H9 (cell line): ENCODE measurements around the gene ERICH6B. TPM values are rescaled to one million over a fixed set of nuclear protein-coding genes. Genes with fewer than 3 reads are reported as not detected.
"Not testable (repeated sequence)": the region's sequence is repeated elsewhere in the genome, so short reads cannot be mapped to it uniquely, and the experiment has no call there.

Experiments
- DNase-seq: peaks from one replicate; pipeline ENCODE4 v3.0.0-alpha.2; 2017
- H2AFZ ChIP-seq: one replicate; pipeline ENCODE4 v1.6.1; 2013; ENCODE audit warnings: mild to moderate bottlenecking, low read length, control low read depth, moderate library complexity
- H2AK5ac ChIP-seq: 2 replicates; pipeline ENCODE4 v1.6.1; 2013; ENCODE audit warnings: low read length, control low read depth, mixed read lengths; ENCODE audit not compliant: insufficient read length
- H2BK120ac ChIP-seq: one replicate; pipeline ENCODE4 v1.6.1; 2013; ENCODE audit warnings: low read depth, mild to moderate bottlenecking, low read length, control low read depth, inconsistent platforms; ENCODE audit not compliant: poor library complexity, severe bottlenecking
- H2BK12ac ChIP-seq: 2 replicates; pipeline ENCODE4 v1.6.1; 2013; ENCODE audit warnings: low read length, control low read depth, mixed read lengths, low read depth; ENCODE audit not compliant: insufficient read length
- H2BK15ac ChIP-seq: 2 replicates; pipeline ENCODE4 v1.6.1; 2013; ENCODE audit warnings: low read depth, low read length, control low read depth
- H2BK20ac ChIP-seq: one replicate; pipeline ENCODE4 v1.6.1; 2013; ENCODE audit warnings: low read depth, mild to moderate bottlenecking, low read length, control low read depth, inconsistent platforms; ENCODE audit not compliant: poor library complexity, severe bottlenecking
- H2BK5ac ChIP-seq: 2 replicates; pipeline ENCODE4 v1.6.1; 2013; ENCODE audit warnings: low read length, control low read depth, mixed read lengths; ENCODE audit not compliant: insufficient read length
- H3K14ac ChIP-seq: 2 replicates; pipeline ENCODE4 v1.6.1; 2013; ENCODE audit warnings: low read length, control low read depth; ENCODE audit not compliant: insufficient read depth
- H3K18ac ChIP-seq: 2 replicates; pipeline ENCODE4 v1.6.1; 2013; ENCODE audit warnings: low read depth, mild to moderate bottlenecking, mixed read lengths, low read length, control low read depth; ENCODE audit not compliant: insufficient read length
- H3K23ac ChIP-seq: 2 replicates; pipeline ENCODE4 v1.6.1; 2013; ENCODE audit warnings: low read length, control low read depth, mixed read lengths, low read depth; ENCODE audit not compliant: insufficient read length
- H3K23me2 ChIP-seq: 2 replicates; pipeline ENCODE4 v1.6.1; 2013; ENCODE audit warnings: low read depth, mild to moderate bottlenecking, mixed read lengths, low read length, control low read depth; ENCODE audit not compliant: insufficient read length, poor library complexity, severe bottlenecking
- H3K27ac ChIP-seq: 2 replicates; pipeline ENCODE4 v1.5.1; 2013; ENCODE audit warnings: low read length, control low read depth, mixed read lengths, low read depth; ENCODE audit not compliant: insufficient read length
- H3K27me3 ChIP-seq: 2 replicates; pipeline ENCODE4 v1.6.1; 2013; ENCODE audit warnings: low read length, control low read depth, inconsistent platforms; ENCODE audit not compliant: insufficient read depth
- H3K4ac ChIP-seq: 2 replicates; pipeline ENCODE4 v1.6.1; 2013; ENCODE audit warnings: low read depth, mild to moderate bottlenecking, control low read depth, inconsistent platforms, low read length, moderate library complexity
- H3K4me1 ChIP-seq: 2 replicates; pipeline ENCODE4 v1.6.1; 2013; ENCODE audit warnings: low read length, control low read depth, inconsistent platforms; ENCODE audit not compliant: insufficient read depth
- H3K4me2 ChIP-seq: 2 replicates; pipeline ENCODE4 v1.6.1; 2013; ENCODE audit warnings: low read length, control low read depth, mixed read lengths; ENCODE audit not compliant: insufficient read length, insufficient read depth
- H3K56ac ChIP-seq: 2 replicates; pipeline ENCODE4 v1.6.1; 2013; ENCODE audit warnings: low read depth, mild to moderate bottlenecking, mixed read lengths, low read length, control low read depth; ENCODE audit not compliant: insufficient read length
- H3K79me1 ChIP-seq: 2 replicates; pipeline ENCODE4 v1.6.1; 2013; ENCODE audit warnings: low read depth, mild to moderate bottlenecking, moderate library complexity, low read length, control low read depth, inconsistent platforms; ENCODE audit not compliant: insufficient read depth, poor library complexity, severe bottlenecking
- H3K79me2 ChIP-seq: 2 replicates; pipeline ENCODE4 v1.6.1; 2013; ENCODE audit warnings: low read length, control low read depth, inconsistent platforms; ENCODE audit not compliant: insufficient read depth
- H3K9ac ChIP-seq: 2 replicates; pipeline ENCODE4 v1.6.1; 2013; ENCODE audit warnings: low read length, control low read depth, mixed read lengths; ENCODE audit not compliant: insufficient read length; ENCODE audit errors: extremely low read depth
- H3K9me3 ChIP-seq: one replicate; pipeline ENCODE4 v1.6.1; 2013; ENCODE audit warnings: low read depth, low read length, inconsistent platforms; ENCODE audit not compliant: control insufficient read depth
- H3T11ph ChIP-seq: one replicate; pipeline ENCODE4 v1.6.1; 2013; ENCODE audit warnings: mild to moderate bottlenecking, low read length, control low read depth, inconsistent platforms
- H4K20me1 ChIP-seq: one replicate; pipeline ENCODE4 v1.6.1; 2013; ENCODE audit not compliant: control insufficient read depth, insufficient read length, insufficient read depth
- H4K5ac ChIP-seq: 2 replicates; pipeline ENCODE4 v1.6.1; 2013; ENCODE audit warnings: low read depth, mild to moderate bottlenecking, mixed read lengths, low read length, control low read depth; ENCODE audit not compliant: insufficient read length
- H4K8ac ChIP-seq: replicated peaks from 2 replicates; pipeline ENCODE4 v1.6.1; 2013; ENCODE audit warnings: low read length, control low read depth, mixed read lengths, low read depth; ENCODE audit not compliant: insufficient read length
- H4K91ac ChIP-seq: 2 replicates; pipeline ENCODE4 v1.6.1; 2013; ENCODE audit warnings: low read depth, mild to moderate bottlenecking, moderate library complexity, mixed read lengths, low read length, control low read depth; ENCODE audit not compliant: insufficient read length
- H3K27ac Mint-ChIP-seq, 3 experiments: 2 replicates in 2 of 3; 3 replicates in 1 of 3; pipeline ENCODE4 v1.8.0; 2020 to 2021; ENCODE audit warnings: mixed read lengths in 3 of 3, mild to moderate bottlenecking in 1 of 3, moderate library complexity in 1 of 3
- H3K27me3 Mint-ChIP-seq: 2 replicates; pipeline ENCODE4 v1.8.0; 2021; ENCODE audit warnings: low read depth, mild to moderate bottlenecking, moderate library complexity, mixed read lengths
- H3K36me3 Mint-ChIP-seq, 3 experiments: 2 replicates in 2 of 3; 3 replicates in 1 of 3; pipeline ENCODE4 v1.8.0; 2020 to 2021; ENCODE audit warnings: low read depth in 3 of 3, mixed read lengths in 3 of 3; ENCODE audit not compliant: insufficient read depth in 1 of 3
- H3K4me1 Mint-ChIP-seq, 2 experiments: 2 replicates each; pipeline ENCODE4 v1.8.0; 2020; ENCODE audit warnings: mixed read lengths in 2 of 2
- H3K4me3 Mint-ChIP-seq, 2 experiments: 2 replicates in 1 of 2; 3 replicates in 1 of 2; pipeline ENCODE4 v1.8.0; 2020 to 2021; ENCODE audit warnings: mild to moderate bottlenecking in 2 of 2, mixed read lengths in 2 of 2, moderate library complexity in 1 of 2
- H3K9me3 Mint-ChIP-seq, 2 experiments: 2 replicates in 1 of 2; 3 replicates in 1 of 2; pipeline ENCODE4 v1.8.0; 2020; ENCODE audit warnings: mild to moderate bottlenecking in 2 of 2, mixed read lengths in 2 of 2, moderate library complexity in 1 of 2
- WGBS: extraction: QIAGEN DNeasy Blood & Tissue Kit; methylation state at CpG from one replicate; pipeline ENCODE4 v1.1.7; 2013; ENCODE audit warnings: missing lambda C conversion rate, low lambda C conversion rate, mixed read lengths; ENCODE audit not compliant: insufficient read length; ENCODE audit errors: extremely low coverage; 5-methylcytosine and 5-hydroxymethylcytosine counted together
- total RNA-seq: library from RNA; stranded (reverse); gene quantifications from 2 replicates; pipeline ENCODE4 v1.2.1, GENCODE V29; 2021
- TF ChIP-seq, protein P1 (sequence below): fragments of 200-600 bp; sonication (generic); conservative IDR thresholded peaks from 3 replicates; pipeline ENCODE4 v1.8.0; 2021; ENCODE audit warnings: antibody characterized with exemption, mild to moderate bottlenecking

ERICH6B gene
- total RNA-seq, 1 experiment from 2014 or later, result not detected

GRCh38 chr13:45654633-45655349 lies 39.3 kb upstream of the ERICH6B start:
- no CpG with 5 or more reads among the region's 5 CpGs for WGBS
- DNase-seq, result no peak
- Mint-ChIP-seq H3K27me3 (no peaks in the 10 kb centered on the region), H3K4me1 (no peaks in the 10 kb centered on the region), H3K4me3 (no peak overlapping the region), H3K27ac (no peak overlapping the region), H3K36me3 (no peaks in the 10 kb centered on the region), H3K9me3 (0 out of 5 replicates have a peak, but pooled peaks cover 0 to 3% of the 10 kb centered on the region in 2 experiments)
- Histone ChIP-seq H4K8ac (no peak overlapping the region), H2BK12ac (no peak overlapping the region), H4K91ac (no peak overlapping the region), H3K27me3 (no peaks in the 10 kb centered on the region), H3K4me2 (no peak overlapping the region), H4K20me1 (no peaks in the 10 kb centered on the region), H3K23ac (no peak overlapping the region), H3K18ac (no peak overlapping the region), H4K5ac (no peak overlapping the region), H2AK5ac (no peak overlapping the region), H2AFZ (no peak overlapping the region), H3K27ac (no peak overlapping the region), H2BK120ac (no peak overlapping the region), H3K9ac (no peak overlapping the region), H3K56ac (no peak overlapping the region), H3K79me2 (no peaks in the 10 kb centered on the region), H3K4ac (no peak overlapping the region), H3K14ac (no peak overlapping the region), H2BK15ac (no peak overlapping the region), H3K4me1 (no peaks in the 10 kb centered on the region), H3T11ph (no peak overlapping the region), H3K79me1 (no peaks in the 10 kb centered on the region), H2BK5ac (no peak overlapping the region), H3K23me2 (no peaks in the 10 kb centered on the region), H2BK20ac (no peak overlapping the region), H3K9me3 (no peaks in the 10 kb centered on the region)
- TF ChIP-seq, protein P1, sequence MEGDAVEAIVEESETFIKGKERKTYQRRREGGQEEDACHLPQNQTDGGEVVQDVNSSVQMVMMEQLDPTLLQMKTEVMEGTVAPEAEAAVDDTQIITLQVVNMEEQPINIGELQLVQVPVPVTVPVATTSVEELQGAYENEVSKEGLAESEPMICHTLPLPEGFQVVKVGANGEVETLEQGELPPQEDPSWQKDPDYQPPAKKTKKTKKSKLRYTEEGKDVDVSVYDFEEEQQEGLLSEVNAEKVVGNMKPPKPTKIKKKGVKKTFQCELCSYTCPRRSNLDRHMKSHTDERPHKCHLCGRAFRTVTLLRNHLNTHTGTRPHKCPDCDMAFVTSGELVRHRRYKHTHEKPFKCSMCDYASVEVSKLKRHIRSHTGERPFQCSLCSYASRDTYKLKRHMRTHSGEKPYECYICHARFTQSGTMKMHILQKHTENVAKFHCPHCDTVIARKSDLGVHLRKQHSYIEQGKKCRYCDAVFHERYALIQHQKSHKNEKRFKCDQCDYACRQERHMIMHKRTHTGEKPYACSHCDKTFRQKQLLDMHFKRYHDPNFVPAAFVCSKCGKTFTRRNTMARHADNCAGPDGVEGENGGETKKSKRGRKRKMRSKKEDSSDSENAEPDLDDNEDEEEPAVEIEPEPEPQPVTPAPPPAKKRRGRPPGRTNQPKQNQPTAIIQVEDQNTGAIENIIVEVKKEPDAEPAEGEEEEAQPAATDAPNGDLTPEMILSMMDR, result no peak

DNA sequence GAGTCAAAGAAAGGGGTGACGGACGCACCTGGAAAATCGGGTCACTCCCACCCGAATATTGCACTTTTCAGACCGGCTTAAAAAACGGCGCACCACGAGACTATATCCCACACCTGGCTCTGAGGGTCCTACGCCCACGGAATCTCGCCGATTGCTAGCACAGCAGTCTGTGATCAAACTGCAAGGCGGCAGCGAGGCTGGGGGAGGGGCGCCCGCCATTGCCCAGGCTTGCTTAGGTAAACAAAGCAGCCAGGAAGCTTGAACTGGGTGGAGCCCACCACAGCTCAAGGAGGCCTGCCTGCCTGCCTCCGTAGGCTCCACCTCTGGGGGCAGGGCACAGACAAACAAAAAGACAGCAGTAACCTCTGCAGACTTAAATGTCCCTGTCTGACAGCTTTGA lies 29.7 kb upstream of the ERICH6B start:
- not testable (repeated sequence) for H3K56ac ChIP-seq, H3K27me3 ChIP-seq, H3K4me1 ChIP-seq, H4K8ac ChIP-seq, H3K18ac ChIP-seq, H4K5ac ChIP-seq, H2BK120ac ChIP-seq, H2BK15ac ChIP-seq, H4K20me1 ChIP-seq, H2BK20ac ChIP-seq, H4K91ac ChIP-seq, H3K14ac ChIP-seq, H3K4me3 Mint-ChIP-seq, H3K23ac ChIP-seq, H2AFZ ChIP-seq, H3K4me2 ChIP-seq, DNase-seq, H3K79me2 ChIP-seq, H3K27ac ChIP-seq, H2BK5ac ChIP-seq, H3K4ac ChIP-seq, H3K4me1 Mint-ChIP-seq, H3K79me1 ChIP-seq, H3K9ac ChIP-seq, H3T11ph ChIP-seq, H3K27me3 Mint-ChIP-seq, H2BK12ac ChIP-seq, H3K23me2 ChIP-seq, H2AK5ac ChIP-seq
- Mint-ChIP-seq H3K9me3 (peaks cover 38 to 39% of the 10 kb centered on the region in 2 experiments), H3K27ac (peak overlapping the region; percentile 68 to 94 (median 93); a peak in 2 of 7 replicates), H3K36me3 (peaks cover 14 to 43% (median 27%) of the 10 kb centered on the region in 3 experiments)
- WGBS, result no CpG with 5 or more reads among the region's 17 CpGs
- H3K9me3 ChIP-seq, result peaks cover 12% of the 10 kb centered on the region
